Sigmoid colon (tissue), 7 donors: ENCODE measurements around the gene C19orf38. TPM values are rescaled to one million over a fixed set of nuclear protein-coding genes. Genes with fewer than 3 reads are reported as not detected.

ENCODE experiments used
- DNase-seq: peaks from one replicate; pipeline ENCODE4 v3.0.0-alpha.2; 2019
- H3K27ac ChIP-seq, 4 donors: fragments of 200-600 bp; sonication (generic); one replicate each; pipeline ENCODE4 v1.5.1; 2016 to 2019; ENCODE audit warnings: mild to moderate bottlenecking in 1 of 4
- H3K27me3 ChIP-seq, 3 donors: fragments of 200-600 bp; sonication (generic); one replicate each; pipeline ENCODE4 v1.5.1; 2019; ENCODE audit warnings: mild to moderate bottlenecking in 1 of 3
- H3K36me3 ChIP-seq, 4 donors: fragments of 200-600 bp; sonication (generic); one replicate each; pipeline ENCODE4 v1.5.1; 2016 to 2019
- H3K4me1 ChIP-seq, 4 donors: fragments of 200-600 bp; sonication (generic); one replicate each; pipeline ENCODE4 v1.5.1; 2017 to 2019
- H3K4me3 ChIP-seq, 4 donors: fragments of 200-600 bp; sonication (generic); one replicate each; pipeline ENCODE4 v1.5.1; 2017 to 2019; ENCODE audit warnings: mild to moderate bottlenecking in 2 of 4, moderate library complexity in 1 of 4
- H3K9me3 ChIP-seq, 4 donors: fragments of 200-600 bp in 3 of 4; sonication (generic) in 3 of 4; one replicate each; pipeline versions ENCODE4 v1.5.1 to v1.6.1; 2013 to 2019
- EP300 ChIP-seq, 4 donors: sonication (generic); formaldehyde crosslinking; IDR thresholded peaks; one replicate each; pipeline ENCODE4 v1.6.1; 2017; ENCODE audit warnings: antibody characterized with exemption in 4 of 4
- POLR2A ChIP-seq, 2 donors: fragments of 450-650 bp; IDR thresholded peaks; one replicate each; pipeline ENCODE4 v1.6.1; 2016; ENCODE audit warnings: antibody characterized with exemption in 2 of 2, mild to moderate bottlenecking in 2 of 2, moderate library complexity in 2 of 2
- POLR2AphosphoS5 ChIP-seq, 4 donors: sonication (generic); formaldehyde crosslinking; IDR thresholded peaks; one replicate each; pipeline ENCODE4 v1.6.1; 2017; ENCODE audit warnings: antibody characterized with exemption in 4 of 4
- WGBS, 2 donors: extraction: QIAGEN DNeasy Blood & Tissue Kit; methylation state at CpG; one replicate each; pipeline ENCODE4 v1.1.7; 2013; 5-methylcytosine and 5-hydroxymethylcytosine counted together
- intact Hi-C: fragments of 100-400 bp; cut with DNase I; formaldehyde crosslinking; loops from one replicate; pipeline ENCODE4 v1.15.1; 2023
- polyA plus RNA-seq, 3 donors: library from polyadenylated mRNA; stranded (reverse); fragments of 200-250 nt; gene quantifications; one replicate each; pipeline ENCODE4 v1.2.3, GENCODE V29; 2013
- total RNA-seq, 4 donors: library from RNA; depleted of rRNA; stranded (reverse); fragments of >200 nt; gene quantifications; one replicate each; pipeline ENCODE4 v1.1.0, GENCODE V29; 2016
- TF ChIP-seq, protein P1 (sequence below), 4 experiments: fragments of 450-650 bp in 3 of 4; fragments of 200-600 bp in 1 of 4; IDR thresholded peaks; one replicate each; pipeline ENCODE4 v1.5.1; 2016 to 2019; ENCODE audit warnings: antibody characterized with exemption in 4 of 4, mild to moderate bottlenecking in 3 of 4, moderate library complexity in 2 of 4
- donor health status: healthy with polysubstance abuse.
- donor health status: Bipolar disorder and iron deficiency.
- donor health status: healthy.

C19orf38 gene
- total and polyA plus RNA-seq, 7 donors: 0.92 to 3.3 (median 1.6) TPM; not detected in 1

DNA sequence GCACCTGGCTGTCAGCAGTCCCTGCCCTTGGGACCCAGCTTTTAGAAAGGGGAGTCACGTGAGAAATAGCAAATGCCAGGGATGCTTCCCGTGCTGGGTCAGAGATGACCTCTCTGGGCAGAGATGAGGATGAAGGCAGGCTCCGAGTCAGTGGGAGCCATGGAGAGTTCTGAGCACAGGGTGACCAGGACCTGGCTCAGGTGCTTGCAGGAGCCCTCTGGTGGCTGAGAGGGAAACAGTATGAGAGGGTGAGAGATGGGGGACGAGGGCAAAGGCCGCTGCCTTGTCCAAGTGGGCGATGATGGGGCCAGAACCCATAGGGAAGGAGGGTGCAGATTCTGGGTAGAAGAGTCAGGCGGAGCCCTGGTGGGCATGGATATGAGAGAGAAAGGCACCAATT, 28.0 kb upstream of the C19orf38 start:
- Histone ChIP-seq H3K27me3 (no peaks in the 10 kb centered on the region), H3K36me3 (peaks cover 30 to 69% (median 39%) of the 10 kb centered on the region in 4 donors), H3K4me1 (peaks cover 0 to 22% (median 13%) of the 10 kb centered on the region in 4 donors), H3K9me3 (no peaks in the 10 kb centered on the region), H3K4me3 (no peak overlapping the region), H3K27ac (no peak overlapping the region)
- intact Hi-C loops: no loop called here
- 92 to 94% methylated on average over 7 of the region's 7 CpGs for WGBS, 2 donors
- TF ChIP-seq, protein P1, sequence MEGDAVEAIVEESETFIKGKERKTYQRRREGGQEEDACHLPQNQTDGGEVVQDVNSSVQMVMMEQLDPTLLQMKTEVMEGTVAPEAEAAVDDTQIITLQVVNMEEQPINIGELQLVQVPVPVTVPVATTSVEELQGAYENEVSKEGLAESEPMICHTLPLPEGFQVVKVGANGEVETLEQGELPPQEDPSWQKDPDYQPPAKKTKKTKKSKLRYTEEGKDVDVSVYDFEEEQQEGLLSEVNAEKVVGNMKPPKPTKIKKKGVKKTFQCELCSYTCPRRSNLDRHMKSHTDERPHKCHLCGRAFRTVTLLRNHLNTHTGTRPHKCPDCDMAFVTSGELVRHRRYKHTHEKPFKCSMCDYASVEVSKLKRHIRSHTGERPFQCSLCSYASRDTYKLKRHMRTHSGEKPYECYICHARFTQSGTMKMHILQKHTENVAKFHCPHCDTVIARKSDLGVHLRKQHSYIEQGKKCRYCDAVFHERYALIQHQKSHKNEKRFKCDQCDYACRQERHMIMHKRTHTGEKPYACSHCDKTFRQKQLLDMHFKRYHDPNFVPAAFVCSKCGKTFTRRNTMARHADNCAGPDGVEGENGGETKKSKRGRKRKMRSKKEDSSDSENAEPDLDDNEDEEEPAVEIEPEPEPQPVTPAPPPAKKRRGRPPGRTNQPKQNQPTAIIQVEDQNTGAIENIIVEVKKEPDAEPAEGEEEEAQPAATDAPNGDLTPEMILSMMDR (IDR thresholded peaks at IDR 0.05): no peak
- TF ChIP-seq POLR2AphosphoS5 (IDR thresholded peaks at IDR 0.05) (no peak), POLR2A (IDR thresholded peaks at IDR 0.05) (no peak), EP300 (IDR thresholded peaks at IDR 0.05) (no peak)
- DNase-seq: no peak

DNA sequence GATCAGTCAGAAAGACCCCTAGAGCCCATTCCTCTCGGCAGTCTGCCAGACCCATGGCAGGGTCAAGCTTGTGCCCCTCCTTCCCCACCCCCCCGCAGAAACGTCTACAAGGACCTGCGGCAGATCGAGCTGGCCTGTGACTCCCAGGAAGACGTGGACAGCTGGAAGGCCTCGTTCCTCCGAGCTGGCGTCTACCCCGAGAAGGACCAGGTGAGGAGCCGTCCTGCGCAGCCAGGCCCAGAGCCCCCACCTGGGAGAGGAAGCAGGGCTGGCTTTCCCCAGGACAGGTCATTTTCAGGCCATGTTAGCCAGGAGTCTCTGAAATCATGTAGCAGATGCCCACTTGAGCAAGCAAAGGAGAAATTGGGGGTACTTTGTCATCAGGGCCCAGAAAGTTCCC, 24.5 kb upstream of the C19orf38 start:
- Histone ChIP-seq H3K4me3 (no peak overlapping the region), H3K36me3 (peaks cover 37 to 93% (median 58%) of the 10 kb centered on the region in 4 donors), H3K27me3 (no peaks in the 10 kb centered on the region), H3K4me1 (no peaks in the 10 kb centered on the region), H3K9me3 (no peaks in the 10 kb centered on the region), H3K27ac (no peak overlapping the region)
- no peak for DNase-seq
- WGBS, 2 donors: 94 to 95% methylated on average over 12 of the region's 12 CpGs
- intact Hi-C loops: no loop called here
- no peak for TF ChIP-seq EP300 (IDR thresholded peaks at IDR 0.05)
- TF ChIP-seq, protein P1 (IDR thresholded peaks at IDR 0.05): no peak
- TF ChIP-seq POLR2A (IDR thresholded peaks at IDR 0.05): no peak
- no peak for TF ChIP-seq POLR2AphosphoS5 (IDR thresholded peaks at IDR 0.05)

- no peaks in the 10 kb centered on the region for H3K9me3 ChIP-seq
- H3K36me3 ChIP-seq: peaks cover 26 to 98% (median 56%) of the 10 kb centered on the region in 4 donors
- no peak overlapping the region for H3K4me3 ChIP-seq
- no peak overlapping the region for H3K27ac ChIP-seq
- H3K27me3 ChIP-seq: no peaks in the 10 kb centered on the region
- 86 to 93% methylated on average over 7 of the region's 7 CpGs for WGBS, 2 donors
- intact Hi-C loops: no loop called here
- no peaks in the 10 kb centered on the region for H3K4me1 ChIP-seq
- DNase-seq: no peak
- no peak for TF ChIP-seq POLR2AphosphoS5 (IDR thresholded peaks at IDR 0.05)
- TF ChIP-seq, protein P1 (IDR thresholded peaks at IDR 0.05): no peak
- no peak for TF ChIP-seq EP300 (IDR thresholded peaks at IDR 0.05)
- no peak for TF ChIP-seq POLR2A (IDR thresholded peaks at IDR 0.05)
These were observed 22.0 kb upstream of the C19orf38 start for GRCh38 chr19:10826231-10826630.

- no peaks in the 10 kb centered on the region for H3K4me1 ChIP-seq
- TF ChIP-seq, protein P1 (IDR thresholded peaks at IDR 0.05): no peak
- TF ChIP-seq EP300 (IDR thresholded peaks at IDR 0.05): no peak
- no peak for TF ChIP-seq POLR2A (IDR thresholded peaks at IDR 0.05)
- no peak for TF ChIP-seq POLR2AphosphoS5 (IDR thresholded peaks at IDR 0.05)
- no peaks in the 10 kb centered on the region for H3K9me3 ChIP-seq
- H3K36me3 ChIP-seq: peaks cover 26 to 98% (median 52%) of the 10 kb centered on the region in 4 donors
- DNase-seq: no peak
- 89 to 94% methylated on average over 6 of the region's 6 CpGs for WGBS, 2 donors
- H3K27ac ChIP-seq: no peak overlapping the region
- H3K4me3 ChIP-seq: no peak overlapping the region
- intact Hi-C loops: no loop called here
- H3K27me3 ChIP-seq: no peaks in the 10 kb centered on the region
These were observed 21.4 kb upstream of the C19orf38 start for GRCh38 chr19:10826846-10827245.
